Measurements from ENCODE around the gene TPCN1.

TPCN1 gene

GRCh38 chr12:113317122-113317521 is 95.9 kb downstream of the TPCN1 start:
- no peak for DNase-seq

- DNase-seq, result no peak
Observed at GRCh38 chr12:113318046-113318656, 96.9 kb downstream of the TPCN1 start.

GRCh38 chr12:113318900-113319628 is 97.8 kb downstream of the TPCN1 start:
- no peak for DNase-seq

GRCh38 chr12:113320401-113320800 is 99.1 kb downstream of the TPCN1 start:
- no peak for DNase-seq

- no peak for DNase-seq
Observed at GRCh38 chr12:113322343-113322742, 101.1 kb downstream of the TPCN1 start.

GRCh38 chr12:113325916-113326315 is 104.7 kb downstream of the TPCN1 start:
- no peak for DNase-seq

- DNase-seq, result no peak
Observed at GRCh38 chr12:113326775-113327395, 105.6 kb downstream of the TPCN1 start.

GRCh38 chr12:113328368-113328889 is 107.2 kb downstream of the TPCN1 start:
- no peak for DNase-seq

- no peak for DNase-seq
Observed at GRCh38 chr12:113329022-113329790, 107.9 kb downstream of the TPCN1 start.

- DNase-seq, result no peak
Observed at GRCh38 chr12:113329791-113330417, 108.6 kb downstream of the TPCN1 start.

GRCh38 chr12:113330505-113330904 is 109.2 kb downstream of the TPCN1 start:
- DNase-seq, result no peak

GRCh38 chr12:113332688-113333417 is 111.6 kb downstream of the TPCN1 start:
- no peak for DNase-seq

- DNase-seq, result no peak
Observed at GRCh38 chr12:113333418-113333750, 112.1 kb downstream of the TPCN1 start.

- peak; percentile 7 for DNase-seq
Observed at GRCh38 chr12:113333877-113334785, 112.9 kb downstream of the TPCN1 start.

GRCh38 chr12:113334786-113335539 is 113.7 kb downstream of the TPCN1 start, which contains the start of gene SLC8B1:
Gene SLC8B1 (minus strand): TSS chr12:113335109. CDS start chr12:113332878, 2,231 bp downstream.
- peak; percentile 85 for DNase-seq

- no peak for DNase-seq
Observed at GRCh38 chr12:113339540-113339939, 118.3 kb downstream of the TPCN1 start.

GRCh38 chr12:113340061-113340460 is 118.8 kb downstream of the TPCN1 start:
- no peak for DNase-seq

GRCh38 chr12:113341535-113341934 is 120.3 kb downstream of the TPCN1 start:
- DNase-seq, result no peak

- no peak for DNase-seq
Observed at GRCh38 chr12:113345318-113345717, 124.1 kb downstream of the TPCN1 start.

- no peak for DNase-seq
Observed at GRCh38 chr12:113346353-113346752, 125.1 kb downstream of the TPCN1 start.
